ENCODE results near the gene ARID1B.

GRCh38 chr6:156912431-156912830, 135.3 kb downstream of the ARID1B start:
- TF ChIP-seq CTCF (IDR thresholded peaks at IDR 0.05; ENCODE audit: low read depth, low read length, missing input control), result no peak
- no peak for TF ChIP-seq SP1 (IDR thresholded peaks at IDR 0.05)
- no peak for TF ChIP-seq RAD21 (IDR thresholded peaks at IDR 0.05)

Data from liver (tissue), 3 donors.